Measurements from ENCODE around the gene MMP2.

Gene MMP2

GRCh38 chr16:55510185-55510805, 31.3 kb downstream of the MMP2 start:
- DNase-seq (ENCODE audit: low read depth in 2 of 3, low spot score in 1 of 3): no peak

- no peak for DNase-seq (ENCODE audit: low read depth in 2 of 3, low spot score in 1 of 3)
Measured at GRCh38 chr16:55512941-55513340, 33.9 kb downstream of the MMP2 start.

GRCh38 chr16:55513616-55514015, 34.6 kb downstream of the MMP2 start:
- no peak for DNase-seq (ENCODE audit: low read depth in 2 of 3, low spot score in 1 of 3)

- no peak for DNase-seq (ENCODE audit: low read depth in 2 of 3, low spot score in 1 of 3)
Measured at GRCh38 chr16:55515111-55515510, 36.1 kb downstream of the MMP2 start.

GRCh38 chr16:55521792-55522191, 42.8 kb downstream of the MMP2 start:
- no peak for DNase-seq (ENCODE audit: low read depth in 2 of 3, low spot score in 1 of 3)

GRCh38 chr16:55526441-55526840, 47.4 kb downstream of the MMP2 start:
- no peak for DNase-seq (ENCODE audit: low read depth in 2 of 3, low spot score in 1 of 3)

GRCh38 chr16:55527885-55528284, 48.9 kb downstream of the MMP2 start:
- DNase-seq (ENCODE audit: low read depth in 2 of 3, low spot score in 1 of 3): no peak

GRCh38 chr16:55529018-55529417, 50.0 kb downstream of the MMP2 start:
- DNase-seq (ENCODE audit: low read depth in 2 of 3, low spot score in 1 of 3): no peak

- DNase-seq (ENCODE audit: low read depth in 2 of 3, low spot score in 1 of 3): no peak
Measured at GRCh38 chr16:55530316-55530856, 51.4 kb downstream of the MMP2 start.

GRCh38 chr16:55532227-55532626, 53.2 kb downstream of the MMP2 start:
- DNase-seq (ENCODE audit: low read depth in 2 of 3, low spot score in 1 of 3): no peak

GRCh38 chr16:55534756-55535155, 55.8 kb downstream of the MMP2 start:
- no peak for DNase-seq (ENCODE audit: low read depth in 2 of 3, low spot score in 1 of 3)

GRCh38 chr16:55539049-55539448, 60.1 kb downstream of the MMP2 start:
- DNase-seq (ENCODE audit: low read depth in 2 of 3, low spot score in 1 of 3): no peak

GRCh38 chr16:55539488-55539887, 60.5 kb downstream of the MMP2 start:
- DNase-seq (ENCODE audit: low read depth in 2 of 3, low spot score in 1 of 3): no peak

GRCh38 chr16:55540221-55540620, 61.2 kb downstream of the MMP2 start:
- DNase-seq (ENCODE audit: low read depth in 2 of 3, low spot score in 1 of 3): no peak

- no peak for DNase-seq (ENCODE audit: low read depth in 2 of 3, low spot score in 1 of 3)
Measured at GRCh38 chr16:55542459-55543082, 63.6 kb downstream of the MMP2 start.

GRCh38 chr16:55543472-55543871, 64.5 kb downstream of the MMP2 start:
- DNase-seq (ENCODE audit: low read depth in 2 of 3, low spot score in 1 of 3): no peak

GRCh38 chr16:55552621-55553020, 73.6 kb downstream of the MMP2 start:
- DNase-seq (ENCODE audit: low read depth in 2 of 3, low spot score in 1 of 3): no peak

GRCh38 chr16:55555436-55555835, 76.4 kb downstream of the MMP2 start:
- DNase-seq (ENCODE audit: low read depth in 2 of 3, low spot score in 1 of 3): no peak

Measured in stimulated activated CD4-positive, alpha-beta T cell treated with anti-CD3 and anti-CD28 coated beads, Interleukin-12 subunit alpha, Interleukin-12 subunit beta, amount 100 ng/mL, for 48 hours (primary cell).